ENCODE measurements around the gene RAB8A. TPM values are rescaled to one million over a fixed set of nuclear protein-coding genes. Genes with fewer than 3 reads are reported as not detected.

The RAB8A gene
- polyA plus RNA-seq, 1 donor from 2014 or later: 132 TPM

GRCh38 chr19:16135430-16136127, 23.9 kb downstream of the RAB8A start:
- Mint-ChIP-seq H3K36me3 (peaks cover 16% of the 10 kb centered on the region), H3K27me3 (no peaks in the 10 kb centered on the region), H3K4me3 (peak overlapping the region in 1 of 4 donors; percentile 58), H3K9me3 (peaks cover 0 to 6% (median 5%) of the 10 kb centered on the region in 3 donors), H3K27ac (peak overlapping the region in 1 of 3 donors; percentile 91), H3K4me1 (peaks cover 23 to 38% (median 34%) of the 10 kb centered on the region in 3 donors)

- peaks cover 12% of the 10 kb centered on the region for H3K36me3 Mint-ChIP-seq
- peaks cover 29 to 45% (median 42%) of the 10 kb centered on the region in 3 donors for H3K4me1 Mint-ChIP-seq
- no peaks in the 10 kb centered on the region for H3K27me3 Mint-ChIP-seq
- H3K9me3 Mint-ChIP-seq: peaks cover 0 to 6% (median 2%) of the 10 kb centered on the region in 3 donors
- H3K4me3 Mint-ChIP-seq: peak overlapping the region in 1 of 4 donors; percentile 18
- H3K27ac Mint-ChIP-seq: peak overlapping the region; percentile 41 to 89 (median 59)
Observed at GRCh38 chr19:16136185-16136999, 24.7 kb downstream of the RAB8A start.

GRCh38 chr19:16139752-16140151, 28.1 kb downstream of the RAB8A start:
- peak overlapping the region; percentile 78 to 91 (median 89) for H3K27ac Mint-ChIP-seq
- peaks cover 0 to 6% (median 4%) of the 10 kb centered on the region in 3 donors for H3K9me3 Mint-ChIP-seq
- peaks cover 40 to 47% (median 46%) of the 10 kb centered on the region in 3 donors for H3K4me1 Mint-ChIP-seq
- H3K27me3 Mint-ChIP-seq: no peaks in the 10 kb centered on the region
- peak overlapping the region in 3 of 4 donors; percentile 58 to 85 (median 74) for H3K4me3 Mint-ChIP-seq
- H3K36me3 Mint-ChIP-seq: peaks cover 4% of the 10 kb centered on the region

- H3K27ac Mint-ChIP-seq: peak overlapping the region; percentile 97 to 100 (median 99)
- H3K36me3 Mint-ChIP-seq: peaks cover 5% of the 10 kb centered on the region
- peaks cover 34 to 49% (median 48%) of the 10 kb centered on the region in 3 donors for H3K4me1 Mint-ChIP-seq
- H3K27me3 Mint-ChIP-seq: no peaks in the 10 kb centered on the region
- H3K4me3 Mint-ChIP-seq: peak overlapping the region in 3 of 4 donors; percentile 2 to 78 (median 78)
- peaks cover 0 to 6% (median 4%) of the 10 kb centered on the region in 3 donors for H3K9me3 Mint-ChIP-seq
Observed at GRCh38 chr19:16141043-16141442, 29.4 kb downstream of the RAB8A start.

- H3K27me3 Mint-ChIP-seq: no peaks in the 10 kb centered on the region
- H3K9me3 Mint-ChIP-seq: peaks cover 0 to 4% (median 0%) of the 10 kb centered on the region in 3 donors
- peaks cover 27 to 48% (median 47%) of the 10 kb centered on the region in 3 donors for H3K4me1 Mint-ChIP-seq
- H3K4me3 Mint-ChIP-seq: peak overlapping the region in 3 of 4 donors; percentile 67 to 95 (median 76)
- H3K27ac Mint-ChIP-seq: peak overlapping the region; percentile 97 to 100 (median 99)
- H3K36me3 Mint-ChIP-seq: peaks cover 3% of the 10 kb centered on the region
Observed at GRCh38 chr19:16142032-16142580, 30.4 kb downstream of the RAB8A start.

GRCh38 chr19:16143399-16144215, 31.9 kb downstream of the RAB8A start, which contains the start of gene HSH2D:
TSS of gene HSH2D (plus strand) at chr19:16143685. CDS start at chr19:16148751, 5,066 bp downstream.
- Mint-ChIP-seq H3K36me3 (peaks cover 3% of the 10 kb centered on the region), H3K27ac (peak within 1 kb of the TSS; percentile 97 to 100 (median 99)), H3K27me3 (no peaks in the 10 kb centered on the region), H3K4me1 (peaks cover 27 to 44% (median 44%) of the 10 kb centered on the region in 3 donors), H3K9me3 (peaks cover 0 to 4% (median 0%) of the 10 kb centered on the region in 3 donors), H3K4me3 (peak within 1 kb of the TSS; percentile 93 to 99 (median 96))

- peaks cover 0 to 2% (median 0%) of the 10 kb centered on the region in 3 donors for H3K9me3 Mint-ChIP-seq
- peaks cover 7% of the 10 kb centered on the region for H3K36me3 Mint-ChIP-seq
- peak overlapping the region; percentile 97 to 100 (median 99) for H3K27ac Mint-ChIP-seq
- no peaks in the 10 kb centered on the region for H3K27me3 Mint-ChIP-seq
- H3K4me1 Mint-ChIP-seq: peaks cover 30 to 49% (median 47%) of the 10 kb centered on the region in 3 donors
- peak overlapping the region; percentile 93 to 99 (median 96) for H3K4me3 Mint-ChIP-seq
Observed at GRCh38 chr19:16144216-16144581, 32.5 kb downstream of the RAB8A start.

GRCh38 chr19:16146112-16146511, 34.4 kb downstream of the RAB8A start:
- Mint-ChIP-seq H3K4me1 (peaks cover 28 to 40% (median 40%) of the 10 kb centered on the region in 3 donors), H3K9me3 (peaks cover 0 to 2% (median 0%) of the 10 kb centered on the region in 3 donors), H3K36me3 (peaks cover 10% of the 10 kb centered on the region), H3K27ac (peak overlapping the region; percentile 68 to 97 (median 83)), H3K27me3 (no peaks in the 10 kb centered on the region), H3K4me3 (peak overlapping the region; percentile 93 to 99 (median 96))

- Mint-ChIP-seq H3K9me3 (no peaks in the 10 kb centered on the region), H3K27me3 (no peaks in the 10 kb centered on the region), H3K4me3 (peak overlapping the region; percentile 54 to 83 (median 74)), H3K4me1 (peaks cover 17 to 27% (median 26%) of the 10 kb centered on the region in 3 donors), H3K36me3 (peaks cover 10% of the 10 kb centered on the region), H3K27ac (peak overlapping the region; percentile 64 to 93 (median 86))
Observed at GRCh38 chr19:16148443-16149229, 36.9 kb downstream of the RAB8A start.

- Mint-ChIP-seq H3K27ac (peak overlapping the region; percentile 10 to 93 (median 67)), H3K4me1 (peaks cover 33 to 35% (median 34%) of the 10 kb centered on the region in 3 donors), H3K36me3 (peaks cover 26% of the 10 kb centered on the region)
Observed at GRCh38 chr19:16153582-16154336, 42.1 kb downstream of the RAB8A start.

GRCh38 chr19:16154557-16154956, 42.9 kb downstream of the RAB8A start:
- Mint-ChIP-seq H3K36me3 (peaks cover 23% of the 10 kb centered on the region), H3K4me1 (peaks cover 26 to 28% (median 27%) of the 10 kb centered on the region in 3 donors), H3K9me3 (no peaks in the 10 kb centered on the region), H3K4me3 (peak overlapping the region in 3 of 4 donors; percentile 14 to 86 (median 19)), H3K27me3 (no peaks in the 10 kb centered on the region), H3K27ac (peak overlapping the region in 1 of 3 donors; percentile 93)

More at GRCh38 chr19:16153582-16154336, 42.1 kb downstream of the RAB8A start:
- no peaks in the 10 kb centered on the region for H3K27me3 Mint-ChIP-seq
- H3K4me3 Mint-ChIP-seq: peak overlapping the region in 2 of 4 donors; percentile 23 to 63
- H3K9me3 Mint-ChIP-seq: no peaks in the 10 kb centered on the region

GRCh38 chr19:16155128-16155527, 43.4 kb downstream of the RAB8A start:
- H3K36me3 Mint-ChIP-seq: peaks cover 20% of the 10 kb centered on the region
- H3K9me3 Mint-ChIP-seq: no peaks in the 10 kb centered on the region
- H3K4me1 Mint-ChIP-seq: peaks cover 23 to 25% (median 23%) of the 10 kb centered on the region in 3 donors
- no peaks in the 10 kb centered on the region for H3K27me3 Mint-ChIP-seq
- peak overlapping the region in 3 of 4 donors; percentile 14 to 76 (median 19) for H3K4me3 Mint-ChIP-seq
- peak overlapping the region; percentile 79 to 93 (median 80) for H3K27ac Mint-ChIP-seq

Measured in IgD-negative memory B cell (primary cell).